K562 (cell line): ENCODE data around the gene MKS1. TPM values are rescaled to one million over a fixed set of nuclear protein-coding genes. Genes with fewer than 3 reads are reported as not detected.
A peak's percentile ranks its signal among the peaks of the same experiment; 100 is the strongest.

Source experiments
- ATAC-seq: fragments of 200-7000 bp; cut with Tn5 transposase; 3 replicates; pipeline ENCODE4 v1.9.1; 2020; ENCODE audit warnings: moderate library complexity
- BruUV-seq: library from RNA; stranded (reverse); fragments of 400-500 nt; replicated peaks from 2 replicates; lab custom pipeline; 2021; lab: Mats Ljungman, UMichigan
- CTCF ChIA-PET: fragments of 300-600 bp; formaldehyde crosslinking; extraction: SDS; loops from one replicate; lab custom pipeline; 2021; ENCODE audit warnings: low intra/inter-chr PET ratio; lab: Yijun Ruan, JAX
- POLR2A ChIA-PET: fragments of 300-600, 350-650 bp; sonication (Branson Sonifier 250); formaldehyde crosslinking; extraction: SDS; loops from one replicate; lab custom pipeline; 2021; ENCODE audit warnings: antibody characterized with exemption, inconsistent platforms; lab: Yijun Ruan, JAX
- DNase-seq, 4 experiments: peaks; one replicate each; pipeline versions ENCODE4 v3.0.0 to v3.0.0-alpha.2; 2011 to 2018; ENCODE audit warnings: low spot score in 3 of 4, mixed read lengths in 3 of 4; ENCODE audit errors: extremely low read depth in 1 of 4
- FAIRE-seq: peaks from 2 replicates; lab custom pipeline; 2011; peaks lifted over from hg19 to GRCh38; lab: Jason Lieb, UNC
- H2AFZ ChIP-seq: 2 replicates; pipeline ENCODE4 v1.6.0; 2011; ENCODE audit warnings: low read depth, low read length, control low read depth, inconsistent platforms
- H3K27ac ChIP-seq: fragments of 200-600 bp; 3 replicates; pipeline ENCODE4 v1.8.0; 2011; ENCODE audit warnings: low read depth, mild to moderate bottlenecking, control low read depth, inconsistent platforms, low read length, moderate library complexity, mixed read lengths; ENCODE audit errors: extremely low read depth
- H3K27me3 ChIP-seq, 2 experiments: fragments of 300-600 bp in 1 of 2; 2 replicates in 1 of 2; 3 replicates in 1 of 2; pipeline versions ENCODE4 v1.6.0 to v1.8.0; 2011; ENCODE audit warnings: inconsistent platforms in 2 of 2, low read length in 2 of 2, mild to moderate bottlenecking in 1 of 2, mixed read lengths in 1 of 2, moderate library complexity in 1 of 2; ENCODE audit not compliant: control insufficient read depth in 2 of 2, insufficient read depth in 2 of 2
- H3K36me3 ChIP-seq: fragments of 300-600 bp; 3 replicates; pipeline ENCODE4 v1.8.0; 2011; ENCODE audit warnings: mild to moderate bottlenecking, low read length, inconsistent platforms; ENCODE audit not compliant: control insufficient read depth, insufficient read depth
- H3K4me1 ChIP-seq, 2 experiments: fragments of 200-600 bp in 1 of 2; replicated peaks in 1 of 2; 2 replicates in 1 of 2; 3 replicates in 1 of 2; pipeline versions ENCODE4 v1.5.1 to v1.8.0; 2011; ENCODE audit warnings: inconsistent platforms in 2 of 2, low read length in 2 of 2, mild to moderate bottlenecking in 1 of 2, mixed read lengths in 1 of 2, moderate library complexity in 1 of 2; ENCODE audit not compliant: control insufficient read depth in 2 of 2, insufficient read depth in 2 of 2
- H3K4me2 ChIP-seq: 2 replicates; pipeline ENCODE4 v1.6.1; 2011; ENCODE audit warnings: low read length, control low read depth, inconsistent platforms, mixed read lengths; ENCODE audit not compliant: insufficient read depth
- H3K4me3 ChIP-seq: fragments of 200-600 bp; sonication (generic), shearing (Covaris generic); 2 replicates; pipeline ENCODE4 v1.5.1; 2016; ENCODE audit warnings: control low read depth, inconsistent platforms
- H3K79me2 ChIP-seq: fragments of 200-600 bp; 3 replicates; pipeline ENCODE4 v1.8.0; 2011; ENCODE audit warnings: low read length, inconsistent platforms; ENCODE audit not compliant: control insufficient read depth, insufficient read depth
- H3K9ac ChIP-seq, 2 experiments: 2 replicates each; pipeline versions ENCODE4 v1.6.0 to v1.6.1; 2011; ENCODE audit warnings: low read depth in 2 of 2, low read length in 2 of 2, control low read depth in 1 of 2, inconsistent platforms in 1 of 2, mild to moderate bottlenecking in 1 of 2, mixed read lengths in 1 of 2; ENCODE audit not compliant: insufficient read depth in 1 of 2
- H3K9me1 ChIP-seq: one replicate; pipeline ENCODE4 v1.6.0; 2011; ENCODE audit warnings: inconsistent platforms, mild to moderate bottlenecking, low read length, moderate library complexity; ENCODE audit not compliant: control insufficient read depth, insufficient read depth
- H3K9me3 ChIP-seq: replicated peaks from 2 replicates; pipeline ENCODE4 v1.5.1; 2011; ENCODE audit warnings: low read depth, low read length, inconsistent platforms; ENCODE audit not compliant: control insufficient read depth, insufficient read depth
- H4K20me1 ChIP-seq: replicated peaks from 2 replicates; pipeline ENCODE4 v1.6.1; 2011; ENCODE audit warnings: low read length, inconsistent platforms, mixed read lengths; ENCODE audit not compliant: control insufficient read depth, insufficient read depth
- FOXP1 ChIP-seq: sonication (generic); formaldehyde crosslinking; IDR thresholded peaks from 2 replicates; pipeline ENCODE4 v1.8.0; 2022; ENCODE audit warnings: mild to moderate bottlenecking, missing genetic modification reagents
- GATA2 ChIP-seq: sonication (generic); formaldehyde crosslinking; IDR thresholded peaks from 2 replicates; pipeline ENCODE4 v1.4.0; 2020; ENCODE audit warnings: mild to moderate bottlenecking, missing genetic modification reagents
- HOXB6 ChIP-seq: fragments of 250-450 bp; sonication (Bioruptor Pico); IDR thresholded peaks from 2 replicates; pipeline ENCODE4 v1.5.1; 2022; ENCODE audit warnings: mild to moderate bottlenecking, borderline replicate concordance
- KAT8 ChIP-seq: fragments of 450-650 bp; IDR thresholded peaks from 2 replicates; pipeline ENCODE4 v1.6.1; 2016; ENCODE audit warnings: low read depth, mild to moderate bottlenecking
- LCOR ChIP-seq: sonication (generic); formaldehyde crosslinking; IDR thresholded peaks from 2 replicates; pipeline ENCODE4 v1.8.0; 2022; ENCODE audit warnings: mild to moderate bottlenecking, missing genetic modification reagents
- PBX2 ChIP-seq, 2 experiments: IDR thresholded peaks in 1 of 2; conservative IDR thresholded peaks in 1 of 2; 2 replicates each; pipeline ENCODE4 v1.6.1; 2016; ENCODE audit warnings: low read depth in 2 of 2, mild to moderate bottlenecking in 1 of 2, missing compliant biosample characterization in 1 of 2, missing genetic modification characterization in 1 of 2, moderate library complexity in 1 of 2
- PKNOX1 ChIP-seq: fragments of 450-650 bp; IDR thresholded peaks from 2 replicates; pipeline ENCODE4 v1.6.1; 2016
- TCF15 ChIP-seq: fragments of 250-450 bp; sonication (Bioruptor Pico); IDR thresholded peaks from 2 replicates; pipeline ENCODE4 v1.8.0; 2022; ENCODE audit warnings: moderate library complexity, mild to moderate bottlenecking, inconsistent platforms
- TRIM28 ChIP-seq: fragments of 450-650 bp; IDR thresholded peaks from 2 replicates; pipeline ENCODE4 v1.6.1; 2017
- ZBTB26 ChIP-seq: fragments of 450-650 bp; formaldehyde crosslinking; IDR thresholded peaks from 2 replicates; pipeline ENCODE4 v1.4.0; 2022; ENCODE audit warnings: missing genetic modification characterization
- ZNF316 ChIP-seq: fragments of 450-650 bp; IDR thresholded peaks from 2 replicates; pipeline ENCODE4 v1.6.1; 2016
- ZNF551 ChIP-seq: fragments of 250-450 bp; sonication (Bioruptor Pico); IDR thresholded peaks from 2 replicates; pipeline ENCODE4 v1.5.0; 2021; ENCODE audit warnings: mild to moderate bottlenecking, moderate library complexity
- ZNF644 ChIP-seq: fragments of 200-800 bp; sonication (Bioruptor generic); IDR thresholded peaks from 2 replicates; pipeline ENCODE4 v1.6.1; 2016; ENCODE audit warnings: low read depth, missing genetic modification characterization, missing compliant biosample characterization
- WGBS: fragments of 100-300 bp; shearing (Covaris generic); methylation state at CpG from one replicate; pipeline ENCODE4 v1.1.6; 2016; ENCODE audit warnings: low coverage, mixed read lengths; ENCODE audit not compliant: insufficient coverage; ENCODE audit errors: missing lambda C conversion rate; 5-methylcytosine and 5-hydroxymethylcytosine counted together
- in situ Hi-C: fragments of 300-500 bp; cut with MboI; formaldehyde crosslinking; loops from 4 replicates; pipeline ENCODE4 v1.15.0; 2018; ENCODE audit warnings: inconsistent platforms, mixed read lengths
- intact Hi-C: fragments of 100-400 bp; cut with micrococcal nuclease; formaldehyde crosslinking; loops from 2 replicates; pipeline ENCODE4 v1.14.2; 2022
- polyA plus RNA-seq, 8 experiments: library from polyadenylated mRNA; depleted of rRNA in 4 of 8; stranded (reverse) in 5 of 8; unstranded in 3 of 8; fragments of >200 nt; fragmentation: Nextera tagmentation in 2 of 8; fragmentation: Illumina TruSeq in 1 of 8; extraction: Ambion mirVana in 2 of 8; extraction: Trizol in 1 of 8; gene quantifications; 2 replicates each; pipeline versions ENCODE4 v1.2.1 to v1.2.3, GENCODE V29; 2011 to 2014; ENCODE audit warnings: inconsistent platforms in 1 of 8, missing spikeins in 1 of 8
- total RNA-seq, 7 experiments: library from RNA; depleted of rRNA in 6 of 7; stranded (reverse); fragments of >200 nt in 6 of 7; fragmentation: Illumina TruSeq in 2 of 7; extraction: Trizol in 2 of 7; gene quantifications; 2 replicates each; pipeline versions ENCODE4 v1.2.1 to v1.2.3, GENCODE V29; 2011 to 2021; ENCODE audit warnings: low replicate concordance in 1 of 7
- TF ChIP-seq, protein P1 (sequence below): fragments of 450-650 bp; formaldehyde crosslinking; IDR thresholded peaks from 2 replicates; pipeline ENCODE4 v1.4.0; 2020; ENCODE audit warnings: mild to moderate bottlenecking, mixed read lengths

MKS1 gene
- total and polyA plus RNA-seq, 9 of the 15 experiments (the other 6 are each of a cell fraction or from before 2014, with no cell fraction given): 16.3 to 31.0 (median 25.9) TPM

DNA sequence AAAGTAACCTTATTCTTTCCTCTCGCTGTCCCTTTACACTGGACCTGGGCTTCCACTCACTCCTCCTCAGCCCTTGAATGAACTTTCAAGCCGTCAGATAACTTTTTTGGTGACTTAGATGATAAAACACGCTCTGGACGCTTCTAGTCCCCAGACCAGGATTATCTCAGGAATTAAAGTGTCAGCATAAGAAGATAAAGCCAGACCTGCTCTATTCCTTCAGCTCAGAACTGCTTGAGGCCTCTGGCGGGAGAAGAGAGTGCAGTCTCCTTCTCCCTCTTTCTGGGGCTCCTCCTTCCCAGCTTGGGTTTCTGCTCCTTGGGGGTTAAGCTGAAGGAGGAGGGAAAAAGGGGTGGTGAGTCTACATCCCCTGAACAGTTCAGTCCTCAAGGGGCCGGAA, 25.9 kb upstream of the MKS1 start (continued):
- no peak for TF ChIP-seq ZBTB26 (CRISPR knock-in tag)
- TF ChIP-seq ZNF644 (tag): no peak
- TF ChIP-seq ZNF316: peak; percentile 50
- no peak for TF ChIP-seq LCOR (CRISPR knock-in tag)
- TF ChIP-seq PBX2 (CRISPR knock-in tag; IDR thresholded peaks at IDR 0.05; ENCODE audit: low read depth): no peak
- no peak for TF ChIP-seq PBX2 (tag; conservative IDR thresholded peaks at IDR 0.05; ENCODE audit: low read depth)
- TF ChIP-seq, all 486 proteins: peak for 9

DNA sequence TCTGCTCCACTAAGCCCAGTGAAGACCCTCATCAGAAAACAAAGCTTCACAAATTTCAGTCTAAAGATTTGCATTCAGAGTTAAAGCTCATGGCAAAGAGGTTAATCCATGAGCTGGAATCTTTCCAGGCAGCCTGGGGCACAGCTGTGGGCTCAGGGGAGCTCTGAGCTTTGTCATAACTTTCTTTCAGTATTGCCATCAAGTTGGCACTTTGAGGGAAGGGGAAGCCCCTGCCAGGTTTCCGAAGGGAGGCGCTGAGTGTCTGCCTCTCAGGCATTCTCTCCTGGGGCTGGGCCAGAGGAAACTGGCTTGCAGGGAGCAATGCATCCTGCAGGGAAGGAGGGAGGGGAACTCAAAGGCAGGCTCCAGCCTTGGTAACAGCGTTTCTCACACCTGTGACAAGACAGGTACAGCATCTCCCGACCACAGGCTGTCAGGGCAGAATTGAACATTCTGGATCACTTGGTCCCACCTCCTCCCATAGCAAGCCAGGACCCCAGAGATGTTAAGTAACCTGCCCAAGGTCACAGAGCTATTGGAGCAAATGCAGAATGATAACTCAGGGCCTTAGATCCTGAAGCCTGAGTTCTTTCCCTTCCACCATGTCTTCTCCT, 23.2 kb upstream of the MKS1 start:
- Histone ChIP-seq H3K9me3 (no peaks in the 10 kb centered on the region), H3K9ac (no peak overlapping the region), H2AFZ (no peak overlapping the region), H3K4me3 (no peak overlapping the region), H3K27ac (no peak overlapping the region), H3K36me3 (no peaks in the 10 kb centered on the region), H3K9me1 (no peaks in the 10 kb centered on the region), H3K4me2 (no peak overlapping the region), H3K4me1 (peaks cover 11 to 14% of the 10 kb centered on the region in 2 experiments), H3K27me3 (peaks cover 7 to 26% of the 10 kb centered on the region in 2 experiments), H4K20me1 (no peaks in the 10 kb centered on the region), H3K79me2 (no peaks in the 10 kb centered on the region)
- intact Hi-C loops (no loop called here), in situ Hi-C loops (no loop called here)
- POLR2A ChIA-PET: interaction anchor here (0.6 to 1.1 kb wide), 2 partner anchors 102 to 273 kb away, joined by 3 read pairs; no protein-coding TSS in a partner anchor
- FAIRE-seq (no peak), DNase-seq (no peak), ATAC-seq (no peak)
- CTCF ChIA-PET: no interaction called here
- BruUV-seq: no TSS peak
- WGBS: 0% methylated on average over 4 of the region's 4 CpGs
- TF ChIP-seq HOXB6 (CRISPR knock-in tag) (no peak), TCF15 (CRISPR knock-in tag) (no peak), TRIM28 (no peak), GATA2 (CRISPR knock-in tag) (no peak), ZNF644 (tag) (no peak), ZNF551 (no peak), FOXP1 (CRISPR knock-in tag) (no peak), KAT8 (no peak), PKNOX1 (no peak)
- TF ChIP-seq, protein P1, sequence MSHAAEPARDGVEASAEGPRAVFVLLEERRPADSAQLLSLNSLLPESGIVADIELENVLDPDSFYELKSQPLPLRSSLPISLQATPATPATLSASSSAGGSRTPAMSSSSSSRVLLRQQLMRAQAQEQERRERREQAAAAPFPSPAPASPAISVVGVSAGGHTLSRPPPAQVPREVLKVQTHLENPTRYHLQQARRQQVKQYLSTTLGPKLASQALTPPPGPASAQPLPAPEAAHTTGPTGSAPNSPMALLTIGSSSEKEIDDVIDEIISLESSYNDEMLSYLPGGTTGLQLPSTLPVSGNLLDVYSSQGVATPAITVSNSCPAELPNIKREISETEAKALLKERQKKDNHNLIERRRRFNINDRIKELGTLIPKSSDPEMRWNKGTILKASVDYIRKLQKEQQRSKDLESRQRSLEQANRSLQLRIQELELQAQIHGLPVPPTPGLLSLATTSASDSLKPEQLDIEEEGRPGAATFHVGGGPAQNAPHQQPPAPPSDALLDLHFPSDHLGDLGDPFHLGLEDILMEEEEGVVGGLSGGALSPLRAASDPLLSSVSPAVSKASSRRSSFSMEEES (CRISPR knock-in tag): no peak
